ENCODE results near the gene TMEM184B.

TMEM184B gene

GRCh38 chr22:38272373-38273134 lies at the start of gene TMEM184B:
TMEM184B (minus strand) TSS chr22:38273010; CDS start chr22:38247961, 25,049 bp downstream.
- peak; percentile 79 for DNase-seq (ENCODE audit: insufficient read length, low spot score)
- FAIRE-seq = peak; percentile 33

- DNase-seq (ENCODE audit: insufficient read length, low spot score) = no peak
- no peak for FAIRE-seq
These were observed 48.0 kb upstream of the TMEM184B start for GRCh38 chr22:38320605-38321402.

GRCh38 chr22:38318792-38319773 lies 46.3 kb upstream of the TMEM184B start:
- FAIRE-seq = no peak
- no peak for DNase-seq (ENCODE audit: insufficient read length, low spot score)

- FAIRE-seq (no peak), DNase-seq (ENCODE audit: insufficient read length, low spot score) (peak; percentile 84)
These were observed 45.3 kb upstream of the TMEM184B start for GRCh38 chr22:38317995-38318715.

- FAIRE-seq (no peak), DNase-seq (ENCODE audit: insufficient read length, low spot score) (no peak)
These were observed 44.5 kb upstream of the TMEM184B start, which contains the start of gene CSNK1E for GRCh38 chr22:38317122-38317994. CSNK1E (minus strand) TSS chr22:38317433; CDS start chr22:38314157, 3,276 bp downstream.

- FAIRE-seq = no peak
These were observed 43.7 kb upstream of the TMEM184B start for GRCh38 chr22:38316364-38317121.

GRCh38 chr22:38315823-38316363 lies 43.1 kb upstream of the TMEM184B start:
- DNase-seq (ENCODE audit: insufficient read length, low spot score) (no peak), FAIRE-seq (no peak)

More at GRCh38 chr22:38316364-38317121, 43.7 kb upstream of the TMEM184B start:
- DNase-seq (ENCODE audit: insufficient read length, low spot score) = no peak

- no peak for FAIRE-seq
- no peak for DNase-seq (ENCODE audit: insufficient read length, low spot score)
These were observed 42.4 kb upstream of the TMEM184B start for GRCh38 chr22:38314933-38315822.

- DNase-seq (ENCODE audit: insufficient read length, low spot score) (no peak), FAIRE-seq (no peak)
These were observed 41.5 kb upstream of the TMEM184B start for GRCh38 chr22:38314051-38314932.

- DNase-seq (ENCODE audit: insufficient read length, low spot score) = peak; percentile 61
- no peak for FAIRE-seq
These were observed 40.7 kb upstream of the TMEM184B start for GRCh38 chr22:38313384-38313955.

- DNase-seq (ENCODE audit: insufficient read length, low spot score) (no peak), FAIRE-seq (no peak)
These were observed 39.5 kb upstream of the TMEM184B start for GRCh38 chr22:38312261-38312800.

- DNase-seq (ENCODE audit: insufficient read length, low spot score) (no peak), FAIRE-seq (no peak)
These were observed 38.5 kb upstream of the TMEM184B start for GRCh38 chr22:38311323-38311620.

- DNase-seq (ENCODE audit: insufficient read length, low spot score) = no peak
- no peak for FAIRE-seq
These were observed 37.9 kb upstream of the TMEM184B start for GRCh38 chr22:38310518-38311322.

- FAIRE-seq = no peak
These were observed 37.1 kb upstream of the TMEM184B start for GRCh38 chr22:38309614-38310517.

More at GRCh38 chr22:38309614-38310517, 37.1 kb upstream of the TMEM184B start:
- DNase-seq (ENCODE audit: insufficient read length, low spot score) = no peak
